Astrocyte (in vitro differentiated cells and primary cell): Measurements from ENCODE around the gene SLC38A9.

Experiments used
- CTCF ChIP-seq: IDR thresholded peaks from 2 replicates; pipeline ENCODE4 v1.5.1; 2011; ENCODE audit warnings: low read depth, mild to moderate bottlenecking, inconsistent platforms, low read length, moderate library complexity; ENCODE audit not compliant: insufficient read depth
- EZH2 ChIP-seq: IDR thresholded peaks from 2 replicates; pipeline ENCODE4 v1.6.1; 2012; ENCODE audit warnings: mild to moderate bottlenecking, low read length, inconsistent platforms; ENCODE audit not compliant: insufficient read depth

- no peak for TF ChIP-seq CTCF
- TF ChIP-seq EZH2, result no peak
These were observed 73.7 kb downstream of the SLC38A9 start for GRCh38 chr5:55638455-55638854.
